Dedifferentiated amniotic fluid mesenchymal stem cell (primary cell): Measurements from ENCODE around the gene PHB1.
A peak's percentile ranks its signal among the peaks of the same experiment; 100 is the strongest.

Source experiments
- DNase-seq: peaks from one replicate; pipeline ENCODE4 v3.0.0-alpha.2; 2016; ENCODE audit errors: extremely low spot score

The PHB1 gene

DNA sequence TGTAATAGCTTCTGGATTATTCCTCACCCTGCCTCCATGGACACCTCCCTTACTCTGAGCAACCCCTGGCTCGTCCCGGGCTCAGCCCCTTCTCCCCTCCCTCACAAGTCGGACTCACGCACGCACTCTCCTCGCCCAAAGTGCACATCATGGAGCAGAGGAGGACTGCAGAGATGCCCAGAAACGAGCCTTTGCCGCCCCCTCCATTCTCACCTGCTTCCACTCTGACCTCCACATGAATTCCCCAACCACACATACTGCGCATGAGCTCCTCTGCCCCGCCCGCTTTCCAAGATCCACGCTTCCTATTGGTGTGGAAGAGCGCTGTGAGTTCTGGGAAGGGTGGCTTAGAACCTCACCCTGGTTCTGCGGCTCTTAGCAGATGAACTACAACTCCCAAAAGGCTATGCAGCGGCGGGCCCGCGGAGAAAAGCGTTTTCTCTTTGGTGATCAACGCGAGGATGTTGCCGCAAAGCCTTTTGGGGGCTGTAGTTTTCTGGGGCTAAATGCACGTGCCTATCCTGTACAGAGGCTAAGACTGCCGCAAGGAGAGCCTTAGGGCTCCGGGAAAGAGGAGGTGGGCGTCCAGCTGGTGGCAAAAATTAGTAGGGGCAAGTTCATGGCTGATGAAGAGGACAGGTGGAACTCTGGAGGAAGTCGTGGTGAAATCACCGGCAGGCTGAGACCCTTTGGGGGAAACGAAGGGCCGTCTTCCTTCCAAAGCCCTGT is at the start of gene PHB1:
Gene PHB1, minus strand, starts transcription at position 261 of the 729 bp plus-strand sequence. CDS start 1,618 bp downstream, outside the sequence.
- DNase-seq: peak; percentile 99

DNA sequence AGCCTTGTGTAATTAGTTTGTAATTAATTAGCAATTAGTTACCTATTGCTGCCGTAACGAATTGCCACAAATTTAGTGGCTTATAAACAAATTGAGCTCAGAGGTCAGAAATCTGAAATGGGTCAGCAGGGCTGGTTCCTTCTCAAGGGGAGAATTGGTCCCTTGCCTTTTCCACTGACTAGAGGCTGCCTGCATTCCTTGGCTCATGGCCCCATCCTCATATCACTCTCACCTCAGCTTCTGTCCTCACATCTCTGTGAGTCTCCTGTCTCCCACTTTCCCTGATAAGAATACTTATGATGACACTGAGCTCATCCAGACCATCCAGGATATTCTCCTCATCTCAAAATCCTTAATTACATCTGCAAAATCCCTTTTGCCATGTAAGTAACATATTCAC is 49.4 kb upstream of the PHB1 start:
- DNase-seq: no peak

DNA sequence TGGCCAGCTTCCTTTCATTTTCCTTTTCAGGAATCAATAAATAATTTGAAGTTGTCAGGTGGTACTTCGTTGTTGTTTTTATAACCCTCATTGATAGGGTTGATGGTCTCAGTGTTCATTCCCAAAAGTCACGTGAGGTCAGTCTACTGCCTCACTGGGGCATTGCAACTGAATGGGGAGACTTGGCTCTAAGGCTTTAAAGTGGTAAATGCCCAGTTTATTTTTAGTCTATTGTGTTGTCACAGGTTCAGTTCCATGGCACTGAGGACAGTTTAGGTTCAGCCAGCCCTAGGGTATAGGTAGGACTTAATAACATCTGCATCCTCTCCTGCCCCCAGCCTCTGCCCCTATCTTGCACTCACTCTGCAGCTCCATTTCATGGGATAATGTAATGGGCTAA is 46.9 kb upstream of the PHB1 start:
- DNase-seq: no peak

DNA sequence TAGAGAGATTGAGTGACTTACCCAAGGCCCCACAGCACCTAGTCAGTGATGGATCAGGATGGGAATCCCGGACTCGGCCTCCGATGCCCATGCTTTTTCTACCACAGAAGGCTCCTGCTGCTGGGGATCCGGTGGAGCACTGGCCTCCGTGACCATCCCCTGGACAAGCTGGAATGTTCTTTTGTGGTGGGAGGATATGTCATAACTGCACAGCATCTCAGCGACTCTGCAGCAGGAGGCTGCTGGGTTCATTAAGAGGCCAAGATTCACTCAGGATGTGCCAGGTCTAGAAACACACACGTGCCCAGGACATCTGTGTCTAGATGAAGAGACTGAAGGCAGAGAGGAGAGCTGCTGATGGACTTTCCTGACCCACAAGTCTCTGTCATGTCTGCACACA is 45.7 kb upstream of the PHB1 start:
- no peak for DNase-seq

DNA sequence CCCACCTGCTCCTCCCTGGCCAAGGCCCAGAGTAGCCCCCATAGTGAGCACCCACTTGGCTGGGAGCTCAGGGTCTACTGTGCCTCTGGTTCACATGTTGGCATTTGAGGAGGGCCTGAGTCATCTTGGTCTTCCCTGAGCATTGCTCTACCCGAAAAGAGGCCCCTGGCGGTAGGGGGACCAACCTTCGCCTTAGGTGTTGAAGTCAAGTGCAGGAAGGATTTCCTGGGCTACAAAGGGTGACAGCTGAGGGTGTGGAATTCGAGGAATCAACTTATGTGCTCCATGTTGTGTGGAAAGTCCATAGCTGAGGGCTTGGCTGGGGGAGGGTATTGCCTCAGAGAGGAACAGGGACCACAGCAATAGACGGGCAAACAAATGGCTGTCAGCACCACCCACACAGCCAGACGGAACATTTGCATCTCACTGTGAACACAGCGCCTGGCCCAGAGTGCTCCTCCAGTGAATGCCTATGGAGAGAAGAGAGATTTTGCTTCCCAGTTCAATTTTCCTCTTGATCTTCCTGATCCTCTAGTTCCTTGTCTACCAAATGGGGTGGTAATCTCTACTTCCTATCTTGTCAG is 44.8 kb upstream of the PHB1 start:
- no peak for DNase-seq

DNA sequence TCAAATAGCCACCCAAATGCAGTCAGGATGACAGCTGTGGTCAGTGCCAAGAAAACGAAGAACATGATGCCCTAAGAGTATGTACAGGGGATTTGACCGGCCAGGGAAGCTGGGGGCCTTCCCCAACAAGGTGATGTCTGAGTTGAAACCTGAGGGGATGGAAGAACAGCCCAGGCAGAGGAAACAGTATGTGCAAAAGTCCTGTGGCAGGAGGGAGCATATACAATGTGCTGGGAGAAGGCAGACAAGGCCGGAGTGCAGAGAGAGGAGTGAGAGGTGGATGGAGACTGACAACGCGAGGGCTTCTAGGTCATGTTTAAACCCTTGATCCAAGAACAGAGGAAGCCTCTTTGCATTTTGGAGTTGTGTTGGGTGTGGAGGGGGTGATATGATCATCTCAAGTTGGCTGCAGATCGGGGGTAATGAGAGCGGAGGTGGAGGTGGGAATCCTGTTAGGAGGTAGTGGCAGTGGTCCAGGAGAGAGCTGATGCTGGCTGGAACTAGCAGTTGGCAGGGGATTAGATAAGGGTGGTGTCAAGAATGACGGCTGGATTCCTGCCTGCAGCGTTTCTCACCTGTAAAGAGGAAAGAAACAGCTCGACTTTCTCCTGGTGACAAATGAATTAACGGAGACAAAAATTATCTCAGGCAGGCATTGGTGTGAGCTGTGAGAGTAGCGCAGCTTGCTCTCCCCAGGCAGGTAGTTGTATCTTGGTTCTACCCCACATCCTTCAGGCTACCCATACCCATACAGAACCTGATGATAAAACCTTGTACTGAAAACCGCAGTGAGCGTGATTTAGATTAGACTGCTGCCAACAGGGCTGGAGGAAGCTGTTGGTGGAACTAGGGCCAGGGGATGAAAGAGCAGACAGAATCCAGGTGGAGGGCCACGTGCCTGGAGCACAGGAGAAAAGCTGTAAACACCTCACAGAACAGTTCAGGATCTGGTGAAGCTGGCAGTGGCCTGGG is 43.2 kb upstream of the PHB1 start:
- DNase-seq: no peak

DNA sequence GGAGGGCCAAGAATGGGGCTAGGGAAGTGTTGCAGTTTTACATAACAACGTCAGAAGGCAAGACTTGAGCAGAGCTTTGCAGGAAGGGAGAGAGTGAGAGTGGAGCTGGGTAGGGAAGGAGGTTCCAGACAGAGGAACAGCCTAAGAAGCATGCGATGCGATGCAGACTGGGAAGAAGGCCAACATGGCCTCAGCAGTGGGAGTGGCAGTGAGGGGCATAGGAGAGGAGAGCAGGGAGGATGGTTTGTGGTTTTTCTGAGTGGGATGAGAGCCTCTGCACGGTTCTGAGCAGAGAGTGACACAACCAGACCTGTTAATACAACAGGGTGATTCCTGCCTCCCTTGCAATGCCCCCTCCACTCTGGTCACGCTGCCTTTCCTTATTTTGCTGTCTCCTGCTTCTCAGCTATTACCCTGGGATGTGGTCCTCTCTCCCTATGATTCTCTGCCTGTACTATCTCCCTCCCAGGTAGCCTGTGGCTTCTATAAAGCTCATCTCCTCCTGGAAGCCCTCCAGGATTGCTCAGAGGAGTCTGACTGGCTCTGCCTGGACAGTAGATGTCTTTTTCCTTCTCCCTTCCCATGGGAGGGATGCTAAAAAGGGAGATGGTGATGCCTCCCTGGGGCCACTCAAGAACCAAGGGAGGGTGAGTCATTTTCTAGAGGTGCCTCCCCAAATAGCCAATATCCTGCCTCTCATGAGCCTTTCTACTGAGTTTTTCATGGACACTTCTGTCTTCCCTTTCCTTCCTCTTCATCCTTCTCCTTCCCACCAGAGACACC is 41.7 kb upstream of the PHB1 start:
- DNase-seq: peak; percentile 85

DNA sequence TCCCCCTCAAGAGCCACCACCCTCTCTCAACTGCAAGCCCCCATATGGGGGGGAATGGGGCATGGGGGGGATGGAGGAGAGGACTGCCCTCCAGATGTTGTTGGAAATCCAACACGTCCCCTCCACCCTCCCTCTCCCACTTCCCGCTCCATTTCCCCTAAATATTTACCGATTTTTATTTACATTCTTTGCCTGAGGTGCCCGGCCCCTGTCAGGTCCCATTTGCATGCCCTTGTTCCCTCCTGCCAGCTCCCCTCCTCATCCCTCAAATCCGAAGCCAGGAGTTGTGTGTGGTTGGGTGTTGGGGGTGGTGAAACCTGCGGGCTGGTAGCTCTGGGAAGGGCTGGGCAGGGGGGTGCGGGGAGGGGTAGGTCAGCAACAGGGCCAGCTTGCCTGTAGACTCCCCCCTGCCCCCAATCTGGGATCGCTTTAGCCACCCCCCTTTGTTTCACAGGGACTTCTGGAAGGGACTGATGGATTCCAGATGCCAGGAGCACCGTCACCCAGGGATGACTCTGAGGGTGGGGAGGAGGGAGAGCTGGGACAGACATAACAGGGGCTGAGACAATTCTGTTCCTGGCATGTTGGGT is 40.7 kb upstream of the PHB1 start:
- DNase-seq: no peak

DNA sequence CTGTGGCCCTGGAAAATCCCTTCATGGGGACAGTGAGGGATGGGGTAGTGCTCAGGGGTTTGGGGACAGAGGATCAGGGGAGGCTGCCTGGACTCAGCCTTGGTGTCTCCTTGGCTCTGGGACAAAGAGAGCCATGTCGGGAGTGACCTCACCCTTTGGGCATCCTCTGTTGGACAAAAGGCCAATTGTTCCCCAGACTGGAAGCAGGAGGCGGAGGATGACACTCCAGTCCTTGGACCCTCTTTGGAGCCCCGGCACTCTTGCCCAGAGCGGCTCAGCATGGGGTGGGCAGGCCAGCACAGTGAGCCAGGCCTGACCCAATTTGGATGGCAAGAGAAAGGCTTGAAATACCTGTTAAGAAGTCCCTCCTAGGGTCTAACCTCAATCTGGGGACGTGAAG is 39.4 kb upstream of the PHB1 start:
- DNase-seq: no peak

DNA sequence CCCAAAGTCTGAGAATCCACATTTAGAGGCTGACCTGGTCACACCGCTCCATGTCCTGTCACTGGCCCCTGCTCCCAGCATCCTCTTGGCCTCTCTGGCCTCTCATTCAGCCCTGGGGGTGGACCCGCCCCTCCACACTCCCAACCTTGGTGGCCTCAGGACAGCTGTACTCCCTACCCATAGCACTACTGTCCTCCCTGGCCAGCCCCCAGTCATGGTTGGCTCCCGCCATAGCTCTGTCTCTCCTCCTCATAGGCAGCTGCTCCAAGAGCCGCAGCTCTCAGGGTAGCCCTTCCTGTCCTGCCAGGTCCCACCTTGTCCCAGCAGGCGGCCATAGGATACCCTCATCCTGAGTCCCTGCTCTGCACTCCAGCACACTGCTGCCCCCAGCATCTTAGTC is 38.0 kb upstream of the PHB1 start:
- DNase-seq: no peak

DNA sequence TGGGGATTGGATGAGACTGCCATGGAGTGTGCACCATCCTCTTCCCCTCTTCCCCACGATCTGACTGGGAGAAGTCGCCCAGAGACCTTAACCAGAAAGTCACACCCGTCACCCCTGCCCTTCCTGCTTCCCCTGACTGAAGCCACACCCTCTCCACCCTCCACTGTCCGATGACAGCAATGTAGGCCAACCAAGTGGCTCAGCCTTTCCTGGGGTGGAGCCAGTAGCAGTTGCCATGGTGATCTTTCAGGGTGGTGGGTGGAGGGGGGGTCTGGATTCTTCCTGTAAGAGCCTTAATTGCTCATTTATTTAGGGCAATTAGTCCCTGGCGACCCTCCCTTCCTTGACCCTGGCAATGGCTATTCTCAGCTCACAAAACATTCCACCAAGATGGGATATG is 37.5 kb upstream of the PHB1 start:
- DNase-seq: no peak

DNA sequence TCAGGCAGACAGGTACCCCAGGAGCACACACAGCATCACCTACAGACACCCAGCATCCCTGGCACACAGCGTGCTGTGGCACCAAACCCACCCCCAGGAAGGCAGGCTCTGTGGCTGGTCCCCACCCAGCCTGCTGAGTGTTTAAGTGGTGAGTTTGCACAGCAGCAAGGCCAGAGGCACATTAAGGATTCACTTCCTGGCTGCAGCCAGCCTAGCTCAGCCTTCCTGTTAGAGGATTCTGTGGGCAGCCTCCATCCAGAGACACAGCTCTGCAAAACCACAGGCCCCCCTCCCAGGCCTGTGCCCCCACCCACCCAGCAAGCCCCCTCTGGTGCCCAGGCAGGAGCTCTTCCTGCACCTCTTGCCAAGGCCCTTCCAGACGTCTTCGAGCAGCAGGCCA is 36.1 kb upstream of the PHB1 start:
- DNase-seq: no peak

DNA sequence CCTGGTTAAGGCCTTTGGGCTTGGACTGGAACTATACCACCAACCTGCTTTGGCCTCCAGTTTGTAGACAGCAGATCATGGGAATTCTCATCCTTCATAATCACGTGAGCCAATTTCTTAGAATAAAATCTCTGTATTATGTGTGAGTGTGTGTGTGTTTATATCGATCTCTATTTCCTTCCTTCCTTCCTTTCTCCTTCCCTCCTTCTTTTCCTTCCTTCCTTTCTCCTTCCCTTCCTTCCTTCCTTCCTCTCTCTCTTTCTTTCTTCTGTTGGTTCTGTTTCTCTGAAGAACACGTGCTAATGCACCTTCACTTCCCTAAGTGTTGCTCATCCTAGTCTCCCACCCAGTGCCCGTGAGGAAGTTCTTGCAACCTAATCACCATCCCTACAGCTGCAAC is 35.5 kb upstream of the PHB1 start:
- DNase-seq: no peak

DNA sequence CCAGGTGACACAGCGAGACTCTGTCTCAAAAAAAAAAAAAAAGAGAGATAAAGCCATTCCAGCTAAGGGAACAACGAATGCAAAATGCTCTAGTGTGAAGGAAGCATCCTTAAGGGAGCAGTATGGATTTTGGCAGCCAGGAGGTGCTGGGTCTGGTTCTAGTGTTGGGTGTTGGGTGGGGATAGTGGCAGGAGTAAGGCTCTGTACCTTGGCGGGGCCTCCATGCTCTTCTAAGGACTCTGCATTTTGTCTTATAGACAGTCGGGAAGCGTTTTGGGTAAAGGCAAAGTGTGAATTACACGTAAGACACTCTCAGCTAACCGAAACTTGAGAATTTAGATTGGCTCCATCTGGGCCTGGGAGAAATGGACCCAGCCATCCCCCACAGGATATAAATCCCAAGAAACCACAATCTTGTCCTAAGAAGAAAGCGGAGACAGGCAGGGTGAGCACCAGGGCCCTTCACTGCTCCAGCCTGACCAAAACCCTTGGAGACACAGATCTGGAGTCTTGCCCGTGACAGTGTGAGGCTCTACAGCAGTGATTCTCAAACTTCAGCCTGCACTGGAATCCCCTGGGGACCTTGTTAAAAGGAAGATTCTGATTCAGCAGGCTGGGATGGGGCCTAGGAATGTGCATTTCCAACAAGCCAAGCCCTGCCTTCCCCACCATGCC is 33.1 kb upstream of the PHB1 start:
- no peak for DNase-seq

DNA sequence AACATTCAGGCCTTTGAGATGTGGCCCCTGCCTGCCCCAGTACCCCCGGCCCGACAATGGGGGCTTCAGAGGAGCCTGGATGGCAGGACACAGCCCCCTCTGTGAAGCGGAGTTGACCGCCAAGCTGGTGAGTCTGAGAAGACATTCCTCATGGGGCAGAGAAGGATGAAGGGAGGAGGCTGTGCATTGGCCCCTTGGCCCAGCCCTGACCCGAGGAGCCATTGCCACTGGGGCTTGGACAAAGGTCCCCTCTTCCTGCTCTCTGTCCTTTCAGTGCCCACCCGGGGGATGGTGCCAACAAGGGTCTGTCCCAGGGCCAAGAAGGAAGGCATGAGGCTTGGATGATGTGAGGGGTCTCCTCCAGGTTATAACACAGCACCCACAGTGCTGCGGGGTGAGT is 30.9 kb upstream of the PHB1 start:
- no peak for DNase-seq

DNA sequence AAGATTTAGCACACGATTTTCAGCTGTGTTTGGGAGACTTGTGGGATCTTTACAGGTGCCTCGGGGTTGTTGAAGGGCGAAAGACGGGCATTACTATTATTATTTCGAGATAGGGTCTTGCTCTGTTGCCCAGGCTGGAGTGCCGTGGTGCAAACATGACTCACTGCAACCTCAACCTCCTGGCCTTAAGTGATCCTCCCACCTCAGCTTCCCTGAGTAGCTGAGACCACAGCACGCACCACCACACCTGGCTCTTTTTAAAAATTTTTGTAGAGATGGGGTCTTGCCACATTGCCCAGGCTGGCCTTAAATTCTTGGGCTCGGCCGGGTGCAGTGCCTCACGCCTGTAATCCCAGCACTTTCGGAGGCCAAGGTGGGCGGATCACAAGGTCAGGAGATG is 29.7 kb upstream of the PHB1 start:
- no peak for DNase-seq

DNA sequence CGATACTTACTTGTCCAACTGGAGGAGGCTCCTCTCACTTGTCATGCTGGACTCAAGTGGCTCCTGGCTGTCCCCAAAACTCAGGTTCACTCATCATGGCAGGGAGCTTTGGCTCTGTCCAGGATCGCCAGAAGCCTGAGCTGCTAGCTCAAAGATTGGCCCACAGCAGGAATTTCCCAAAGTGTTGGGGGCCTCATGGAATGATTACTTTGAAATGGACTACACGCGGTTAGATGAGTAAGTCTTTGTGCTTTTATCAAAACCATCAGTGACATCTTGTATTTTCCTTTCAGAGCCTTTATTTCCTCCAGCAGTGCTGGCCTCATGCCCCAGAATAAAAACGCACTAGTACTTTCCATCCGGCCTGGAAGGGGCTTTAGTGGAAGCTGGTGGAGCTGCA is 29.2 kb upstream of the PHB1 start:
- no peak for DNase-seq

DNA sequence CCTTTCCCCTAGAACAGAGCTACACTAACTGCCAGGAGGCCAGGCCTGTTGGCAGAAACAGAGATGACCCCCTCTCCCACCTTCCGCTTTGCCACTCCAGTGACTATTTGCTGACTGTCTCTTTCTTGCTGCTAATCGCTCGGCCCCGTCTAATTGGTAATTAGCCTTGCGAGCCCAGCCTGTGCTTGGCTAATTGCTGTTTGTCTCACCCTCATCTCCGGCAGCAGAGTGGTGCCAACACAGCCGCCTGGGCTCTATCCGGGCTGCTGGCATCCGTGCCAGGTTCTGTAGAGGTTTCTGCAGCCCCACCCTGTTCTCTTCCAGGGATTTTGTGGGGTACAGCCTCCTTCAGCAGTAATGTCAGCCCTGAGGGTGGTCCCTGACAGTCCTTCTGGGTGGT is 27.4 kb upstream of the PHB1 start:
- DNase-seq: no peak

DNA sequence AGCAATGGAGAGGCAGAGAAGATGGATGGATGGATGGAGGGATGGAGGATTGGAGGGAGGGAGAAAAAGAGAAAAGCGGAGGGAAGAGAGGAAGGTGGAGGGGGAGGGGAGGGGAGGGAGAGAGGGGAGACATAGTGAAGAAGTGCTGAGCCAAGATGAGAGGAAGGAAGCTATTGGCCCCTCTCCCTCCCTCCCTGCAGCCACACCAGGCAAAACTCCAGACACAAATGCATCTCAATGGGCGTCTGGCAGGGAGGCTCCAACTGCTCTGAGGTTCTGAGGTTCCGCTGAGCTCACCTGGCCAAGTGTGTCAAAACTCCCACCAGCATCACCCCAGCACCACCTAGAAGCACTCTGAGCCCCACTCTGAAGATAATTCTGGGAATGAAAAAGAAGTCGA is 26.9 kb upstream of the PHB1 start:
- DNase-seq: no peak

DNA sequence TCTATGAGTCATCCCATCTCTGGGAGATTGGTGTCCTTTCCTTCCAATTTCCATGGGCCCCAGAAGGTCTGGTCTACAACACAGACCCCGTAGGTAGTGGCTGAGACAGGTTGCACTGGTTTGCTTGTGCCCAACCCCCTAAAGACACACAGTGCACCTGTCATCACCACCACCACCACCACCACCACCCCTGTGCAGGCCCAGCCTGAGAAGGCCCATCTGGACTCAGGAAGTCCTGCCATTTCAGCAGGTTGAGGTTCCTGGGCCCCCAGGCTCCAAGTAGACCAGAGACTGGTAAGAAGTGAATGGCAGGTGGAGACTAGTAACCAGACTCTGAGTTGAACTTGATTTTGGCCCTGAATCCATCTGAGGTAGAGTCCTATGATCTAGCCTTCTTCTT is 25.9 kb upstream of the PHB1 start:
- no peak for DNase-seq
